Measurements from ENCODE around the gene LACTB.

The LACTB gene

DNA sequence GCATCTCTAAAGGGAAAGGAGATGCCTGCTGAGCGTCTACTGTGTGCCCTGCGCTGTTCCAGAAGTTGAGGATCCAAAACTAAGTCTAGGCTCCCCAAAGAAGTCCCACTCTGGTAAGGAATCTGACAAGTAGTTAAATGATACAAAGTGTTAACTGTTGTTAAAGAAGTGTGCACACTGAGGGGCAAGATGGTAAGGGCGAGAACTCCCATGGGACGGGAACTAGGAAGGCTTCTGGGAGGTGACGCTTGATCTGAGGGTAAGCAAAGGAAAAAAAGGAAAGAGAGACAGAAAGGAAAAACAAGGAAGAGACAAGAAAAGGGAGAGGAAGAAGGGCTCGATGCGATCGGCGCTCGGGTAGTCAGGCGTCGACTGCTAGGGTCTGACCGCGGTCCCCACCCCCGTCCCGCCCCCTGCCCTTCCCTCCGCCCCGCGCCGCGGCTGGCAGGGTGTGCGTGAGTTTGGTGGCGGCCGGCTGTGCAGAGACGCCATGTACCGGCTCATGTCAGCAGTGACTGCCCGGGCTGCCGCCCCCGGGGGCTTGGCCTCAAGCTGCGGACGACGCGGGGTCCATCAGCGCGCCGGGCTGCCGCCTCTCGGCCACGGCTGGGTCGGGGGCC lies at the start of gene LACTB:
TSS of gene LACTB (plus strand) at position 480 of the 620 bp plus-strand sequence. CDS start at position 491, 11 bp downstream.
- DNase-seq: peak; percentile 92

- no peak for DNase-seq
These were observed 49.5 kb upstream of the LACTB start for GRCh38 chr15:63072023-63072650.

- no peak for DNase-seq
These were observed 48.8 kb upstream of the LACTB start for GRCh38 chr15:63072809-63073277.

- peak; percentile 97 for DNase-seq
These were observed 48.0 kb upstream of the LACTB start for GRCh38 chr15:63073497-63074172.

DNA sequence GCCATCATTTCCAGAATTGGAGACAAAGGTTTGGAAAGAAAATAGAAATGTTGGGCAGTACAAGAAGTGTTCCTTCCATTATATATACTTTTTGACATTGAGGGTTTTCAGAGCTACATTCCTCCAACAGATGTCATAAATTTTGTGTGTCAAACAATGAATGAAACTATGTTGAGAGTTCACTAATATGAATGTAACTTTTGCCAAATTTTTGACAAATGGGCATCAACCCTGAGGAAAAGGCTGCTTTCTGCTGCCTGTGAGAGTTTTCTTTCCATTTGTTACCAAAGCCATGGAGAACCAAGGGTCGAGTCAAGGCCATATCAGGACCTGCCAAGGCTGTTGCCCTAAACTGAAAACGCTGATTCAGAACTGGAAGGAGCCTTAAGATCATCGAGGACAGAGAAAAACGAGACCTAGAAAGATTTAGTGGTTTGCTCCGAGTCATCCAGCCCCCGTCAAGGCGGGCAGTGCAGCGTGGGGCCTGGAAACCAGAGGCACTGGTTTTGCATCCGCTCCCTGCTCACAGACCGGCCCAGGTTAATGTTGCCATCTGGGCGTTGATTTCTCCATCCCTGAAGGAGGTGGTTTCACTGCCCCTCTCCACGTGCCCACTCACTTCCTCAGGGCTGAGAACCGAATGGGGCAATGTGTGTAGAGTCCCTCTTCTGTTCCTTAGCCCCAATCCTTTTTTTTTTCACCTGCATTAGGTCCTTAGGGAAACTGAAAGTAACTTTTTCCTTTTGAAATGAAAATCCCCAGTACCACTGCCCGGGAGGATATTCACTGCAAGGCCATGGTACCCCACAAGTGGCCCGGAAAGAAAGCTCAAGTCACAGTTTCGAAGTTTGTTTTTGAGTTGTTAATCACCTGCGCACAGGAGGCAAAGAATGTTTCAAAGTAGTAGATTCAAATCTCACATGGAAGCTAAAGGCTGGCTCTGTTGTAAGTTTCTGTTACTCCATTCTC lies 46.4 kb upstream of the LACTB start:
- peak; percentile 48 for DNase-seq

DNA sequence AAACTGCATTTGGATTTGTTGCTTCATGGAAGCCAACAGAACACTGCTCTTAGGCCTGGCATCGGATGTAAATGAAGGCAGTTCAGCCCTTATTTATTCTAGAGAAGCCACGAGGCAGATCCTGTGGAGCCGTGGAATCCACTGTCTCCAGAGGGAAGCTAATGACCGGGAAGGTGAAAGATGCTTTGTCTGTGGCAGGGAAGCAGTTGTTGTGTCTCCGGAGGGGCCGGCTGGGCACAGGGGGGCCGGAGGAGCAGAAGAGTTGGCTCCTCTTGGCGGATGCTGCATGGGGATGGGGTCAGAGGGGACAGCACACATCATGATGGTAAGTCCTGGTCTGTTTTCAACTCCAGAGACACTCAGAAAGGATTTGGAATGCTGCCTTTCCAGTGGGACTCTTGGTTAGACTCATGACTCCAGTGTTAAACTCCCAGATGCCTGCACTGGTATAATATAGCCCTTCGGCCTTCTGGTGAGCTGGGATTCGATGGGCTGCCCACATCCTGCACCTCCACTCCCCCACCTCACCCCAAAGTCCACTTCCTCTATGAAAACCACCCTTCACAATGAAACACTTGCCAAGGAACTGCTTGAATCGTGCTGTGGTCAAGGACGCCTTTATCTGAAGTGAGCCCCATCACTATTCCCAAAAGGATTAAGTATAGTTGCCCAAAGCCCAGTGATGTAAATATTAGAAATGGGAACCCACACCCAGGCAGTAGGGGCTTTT lies 45.5 kb upstream of the LACTB start:
- DNase-seq: peak; percentile 53

GRCh38 chr15:63076714-63077046 lies 45.0 kb upstream of the LACTB start:
- no peak for DNase-seq

DNA sequence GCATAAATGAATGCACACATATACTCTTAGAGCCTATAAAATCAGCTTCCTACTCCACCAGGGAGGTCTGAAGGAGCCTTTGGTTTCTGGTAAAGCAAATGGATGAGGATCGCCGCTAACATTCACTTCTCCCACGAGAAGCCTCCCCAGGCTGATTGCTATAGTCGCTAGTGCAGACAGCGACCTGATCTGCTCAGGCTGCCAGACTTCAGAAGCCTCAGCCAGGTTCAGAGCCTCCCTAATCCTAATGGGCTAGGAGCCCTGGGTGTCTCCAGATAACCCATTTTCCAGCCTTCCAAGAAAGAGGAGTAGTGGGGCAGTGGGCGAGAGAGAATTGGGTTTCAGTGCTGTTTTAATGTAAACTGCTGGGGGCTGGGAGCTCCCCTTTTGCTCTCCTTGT lies 43.7 kb upstream of the LACTB start:
- no peak for DNase-seq

DNA sequence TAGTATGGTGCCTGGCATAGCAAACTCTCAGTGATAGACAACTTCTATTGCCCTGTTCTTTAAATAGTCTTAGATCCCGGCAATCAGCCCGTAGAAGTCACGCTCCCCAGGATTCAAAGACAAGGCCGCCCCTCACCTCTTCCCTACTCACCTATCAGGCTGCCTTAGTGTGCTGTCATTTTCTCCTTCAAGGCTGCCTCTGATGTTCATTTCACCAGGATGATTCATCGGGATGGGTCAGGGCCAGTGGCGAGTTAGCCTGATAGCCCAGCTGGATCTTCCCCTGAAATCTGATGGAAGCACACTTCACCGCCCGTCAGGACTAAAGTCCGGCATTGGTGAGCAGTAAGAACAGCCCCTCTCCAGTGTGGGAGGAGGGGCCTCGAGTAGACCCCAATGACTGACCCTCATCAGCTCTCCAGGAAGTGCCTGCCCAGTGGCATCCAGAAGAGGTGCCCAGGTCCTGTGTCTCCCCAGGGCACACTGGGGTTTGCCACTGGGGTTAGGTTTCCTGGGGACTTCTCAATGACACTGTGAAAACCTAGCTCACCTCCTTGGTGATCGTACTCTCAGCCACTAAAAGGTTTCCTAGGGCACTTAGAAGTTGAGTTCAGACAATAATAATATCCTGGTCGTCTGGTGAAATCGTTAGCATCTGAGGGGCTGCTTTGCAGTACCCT lies 41.6 kb upstream of the LACTB start:
- DNase-seq: no peak

- DNase-seq: no peak
These were observed 40.9 kb upstream of the LACTB start for GRCh38 chr15:63080634-63081250.

GRCh38 chr15:63082366-63082765 lies 39.3 kb upstream of the LACTB start:
- no peak for DNase-seq

DNA sequence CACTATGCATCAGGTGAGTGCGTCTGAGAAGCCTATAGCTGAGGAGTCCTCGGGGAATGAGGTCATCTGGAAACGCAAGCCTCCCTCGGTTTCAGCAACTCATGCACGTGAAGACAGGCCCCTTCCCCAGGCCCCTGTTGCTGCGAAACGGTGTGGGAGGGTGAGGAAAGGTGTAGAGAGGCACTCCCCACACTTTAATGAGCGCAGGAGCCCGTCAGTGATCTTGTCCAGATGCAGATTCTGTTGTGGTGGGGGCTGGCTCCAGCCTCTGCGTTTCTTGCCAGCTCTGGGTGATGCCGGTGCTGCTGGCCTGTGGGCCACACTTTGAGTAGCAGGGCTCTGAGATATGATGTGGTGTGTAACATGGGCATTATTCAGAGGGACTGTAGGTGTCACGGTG lies 38.6 kb upstream of the LACTB start:
- DNase-seq: no peak

DNA sequence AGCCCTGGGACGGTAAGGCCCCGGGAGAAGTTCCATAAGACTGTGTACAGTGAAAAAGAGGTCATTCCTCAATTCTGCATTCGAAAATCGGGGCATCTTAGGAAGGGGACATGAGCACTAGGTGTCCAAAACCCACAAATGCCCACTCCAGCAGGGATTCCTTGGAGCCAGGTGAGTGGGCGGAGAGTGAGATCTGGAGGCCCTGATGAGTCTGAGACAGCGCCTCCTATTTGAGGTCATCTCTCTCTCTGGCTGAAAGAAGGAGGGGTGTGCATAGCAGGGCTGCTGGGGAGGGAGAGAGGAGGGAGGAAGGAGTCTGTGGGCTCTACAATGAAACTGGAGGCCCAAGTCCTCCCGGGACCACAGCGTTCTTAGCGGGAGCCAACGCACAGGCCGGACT lies 38.1 kb upstream of the LACTB start:
- no peak for DNase-seq

DNA sequence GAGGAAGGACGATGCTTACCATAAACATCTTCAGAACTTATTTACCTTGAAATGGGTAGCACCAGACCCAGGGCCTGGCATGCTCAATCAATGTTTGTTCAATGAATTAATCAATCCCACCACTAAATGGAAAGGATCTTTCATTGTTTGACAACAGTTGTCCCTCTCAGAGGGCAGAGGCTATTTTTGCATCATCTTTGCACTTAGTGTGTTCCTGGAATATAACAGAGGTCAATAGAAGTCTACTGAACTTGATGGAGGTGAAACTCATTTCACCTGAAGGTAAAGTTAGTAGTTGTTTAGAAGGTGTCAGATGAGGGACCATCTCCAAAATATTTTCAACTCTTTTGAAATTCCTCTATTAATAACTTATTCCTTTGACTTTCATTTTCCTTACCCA lies 36.9 kb upstream of the LACTB start:
- DNase-seq: no peak

- DNase-seq: peak; percentile 35
These were observed 36.4 kb upstream of the LACTB start for GRCh38 chr15:63085289-63085688.

GRCh38 chr15:63086271-63086670 lies 35.4 kb upstream of the LACTB start:
- DNase-seq: no peak

DNA sequence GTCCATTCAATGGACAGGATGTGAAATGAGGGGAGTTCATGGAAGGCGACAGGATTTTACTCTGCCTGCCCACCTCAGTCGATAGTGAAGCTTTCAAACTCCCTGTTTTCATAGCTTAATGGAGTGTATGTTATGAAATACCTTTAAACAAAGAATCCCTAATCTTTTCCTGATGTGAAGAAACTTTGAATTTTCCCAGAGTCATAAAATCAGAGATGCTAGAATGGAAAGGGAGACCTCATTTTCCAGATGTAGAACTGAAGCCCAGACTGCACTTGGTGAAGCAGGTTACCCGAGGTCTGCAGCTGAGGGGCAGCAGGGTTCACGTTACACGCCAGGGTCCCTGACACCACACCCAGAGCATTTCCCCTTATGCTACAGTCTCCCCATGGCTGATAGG lies 34.7 kb upstream of the LACTB start:
- no peak for DNase-seq

DNA sequence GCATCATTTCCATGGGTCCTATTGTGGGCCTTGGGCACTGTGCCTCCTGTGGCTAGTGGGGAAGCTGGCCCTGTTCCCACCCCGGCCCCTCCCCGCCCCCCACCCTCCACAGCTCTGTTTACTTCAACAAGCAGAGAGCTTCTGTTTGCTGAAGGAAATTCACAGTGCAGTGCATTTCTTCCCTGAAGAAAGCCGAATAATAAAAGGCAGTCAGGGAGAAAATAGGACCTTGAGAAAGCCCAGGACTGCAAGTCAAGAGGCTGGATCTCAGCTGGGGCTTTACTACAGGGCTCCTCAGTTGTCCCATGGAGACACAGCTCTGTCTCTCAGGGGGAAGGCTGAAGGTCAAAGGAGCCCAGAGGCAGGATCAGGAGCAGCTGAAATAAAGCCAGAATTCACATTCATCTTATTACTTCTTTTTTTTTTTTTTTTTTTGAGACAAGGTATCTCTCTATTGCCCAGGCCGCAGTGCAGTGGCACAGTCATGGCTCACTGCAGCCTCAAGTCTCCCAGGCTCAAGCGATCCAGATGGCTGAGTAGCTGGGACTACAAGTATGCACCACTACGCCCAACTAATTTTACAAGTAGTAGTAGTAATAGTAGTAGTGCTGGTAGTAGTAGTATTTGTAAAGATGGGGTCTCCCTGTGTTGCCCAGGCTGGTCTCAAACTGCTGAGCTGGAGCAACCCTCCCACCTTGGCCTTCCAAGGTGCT lies 33.0 kb upstream of the LACTB start:
- no peak for DNase-seq

DNA sequence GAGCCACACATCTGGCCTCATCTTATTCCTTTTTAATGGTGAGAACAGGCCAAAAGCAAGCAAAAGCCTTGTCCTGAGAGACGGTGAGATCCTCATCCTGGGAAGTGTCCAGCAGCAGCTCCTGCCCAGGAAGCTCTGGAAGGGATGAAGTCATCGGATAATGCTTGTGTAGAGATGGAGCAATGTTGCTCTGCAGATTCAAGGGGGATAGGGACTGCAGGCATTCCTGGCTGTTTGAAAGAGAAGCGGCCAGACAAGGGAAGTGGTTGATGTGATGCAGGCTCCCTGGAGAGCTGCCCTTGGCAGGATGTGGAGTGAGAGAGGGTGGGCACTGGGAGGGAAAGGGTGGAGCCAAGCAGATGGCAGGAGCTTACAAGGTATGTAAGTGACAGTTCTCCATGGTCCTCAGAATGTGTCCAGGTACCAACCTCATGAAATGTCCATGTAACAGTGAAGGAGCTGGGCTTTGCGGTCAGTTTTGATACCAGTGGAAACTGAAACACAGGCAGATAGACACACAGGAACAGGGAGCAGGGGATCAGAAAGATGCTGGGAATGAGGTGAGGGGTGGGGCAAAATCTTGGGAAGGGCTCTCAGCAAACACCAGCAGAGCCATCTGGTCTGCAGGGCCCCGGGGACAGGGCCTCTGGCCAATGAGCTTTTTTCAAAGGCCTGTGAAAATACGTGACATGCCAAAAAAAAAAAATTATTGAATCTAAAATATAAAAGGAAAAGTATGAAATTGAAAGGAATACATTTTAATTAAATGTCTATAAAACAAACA lies 32.2 kb upstream of the LACTB start:
- DNase-seq: no peak

DNA sequence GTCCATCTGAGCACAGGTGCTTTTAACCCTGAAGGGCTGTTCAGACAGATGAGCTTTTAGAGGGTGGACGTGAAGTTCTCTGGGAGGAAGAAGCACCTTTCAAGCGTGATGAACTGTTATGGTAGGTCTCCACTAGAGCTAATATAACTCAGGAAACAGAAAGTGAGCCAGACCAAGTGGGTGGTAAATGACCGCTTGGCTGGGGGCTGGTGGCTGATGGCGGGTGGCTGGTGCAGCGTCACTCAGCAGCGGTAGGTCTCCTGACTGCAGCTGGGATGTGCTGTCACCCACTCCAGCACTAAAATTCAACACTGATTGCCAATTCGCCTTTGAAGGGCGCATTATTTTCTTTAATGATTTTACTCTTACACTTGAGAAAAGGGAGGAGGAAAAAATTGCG lies 31.2 kb upstream of the LACTB start:
- DNase-seq: no peak
